ENCODE measurements around the gene PCDH15. TPM values are rescaled to one million over a fixed set of nuclear protein-coding genes. Genes with fewer than 3 reads are reported as not detected.

Gene PCDH15
- total and polyA plus RNA-seq, 2 experiments from 2014 or later: 0.29 to 0.66 TPM

- TF ChIP-seq JUNB (IDR thresholded peaks at IDR 0.05; ENCODE audit: unreplicated experiment): no peak
Observed at GRCh38 chr10:54470324-54470631, 330.8 kb downstream of the PCDH15 start (continued).

- Mint-ChIP-seq H3K9me3 (no peaks in the 10 kb centered on the region), H3K27me3 (ENCODE audit: insufficient read depth, low read depth, poor library complexity) (peaks cover 4% of the 10 kb centered on the region), H3K4me3 (no peak overlapping the region), H3K4me1 (peaks cover 7% of the 10 kb centered on the region), H3K36me3 (ENCODE audit: low read depth) (no peaks in the 10 kb centered on the region), H3K27ac (no peak overlapping the region)
- Histone ChIP-seq H3K4me1 (ENCODE audit: insufficient read depth) (peaks cover 13% of the 10 kb centered on the region), H3K27ac (ENCODE audit: low read depth) (no peak overlapping the region), H2AFZ (peak overlapping the region; percentile 43; the same call in 1 of the 2 replicates), H3K27me3 (ENCODE audit: insufficient read depth) (no peaks in the 10 kb centered on the region), H3K4me3 (no peak overlapping the region), H3F3A (replicated peaks; ENCODE audit: low read depth) (no peaks in the 10 kb centered on the region), H3K9me2 (ENCODE audit: insufficient read depth) (no peaks in the 10 kb centered on the region), H3K79me2 (replicated peaks; ENCODE audit: insufficient read depth) (no peaks in the 10 kb centered on the region), H3K36me3 (ENCODE audit: insufficient read depth) (no peaks in the 10 kb centered on the region), H4K20me1 (replicated peaks; ENCODE audit: insufficient read depth) (no peaks in the 10 kb centered on the region), H3K4me2 (no peak overlapping the region)
- DNase-seq (ENCODE audit: low spot score): no peak
- ATAC-seq: no peak
- no peak for TF ChIP-seq CREB1 (CRISPR knock-in tag; IDR thresholded peaks at IDR 0.05; ENCODE audit: low read depth)
- no peak for TF ChIP-seq ZNF114 (CRISPR knock-in tag; IDR thresholded peaks at IDR 0.05)
- no peak for TF ChIP-seq EZH2 (IDR thresholded peaks at IDR 0.05; ENCODE audit: low read depth, unreplicated experiment)
- TF ChIP-seq, protein P1, sequence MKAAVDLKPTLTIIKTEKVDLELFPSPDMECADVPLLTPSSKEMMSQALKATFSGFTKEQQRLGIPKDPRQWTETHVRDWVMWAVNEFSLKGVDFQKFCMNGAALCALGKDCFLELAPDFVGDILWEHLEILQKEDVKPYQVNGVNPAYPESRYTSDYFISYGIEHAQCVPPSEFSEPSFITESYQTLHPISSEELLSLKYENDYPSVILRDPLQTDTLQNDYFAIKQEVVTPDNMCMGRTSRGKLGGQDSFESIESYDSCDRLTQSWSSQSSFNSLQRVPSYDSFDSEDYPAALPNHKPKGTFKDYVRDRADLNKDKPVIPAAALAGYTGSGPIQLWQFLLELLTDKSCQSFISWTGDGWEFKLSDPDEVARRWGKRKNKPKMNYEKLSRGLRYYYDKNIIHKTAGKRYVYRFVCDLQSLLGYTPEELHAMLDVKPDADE (IDR thresholded peaks at IDR 0.05): no peak
- TF ChIP-seq STAT1 (IDR thresholded peaks at IDR 0.05; ENCODE audit: unreplicated experiment): no peak
- no peak for TF ChIP-seq JUNB (IDR thresholded peaks at IDR 0.05; ENCODE audit: unreplicated experiment)
- TF ChIP-seq, protein P2, sequence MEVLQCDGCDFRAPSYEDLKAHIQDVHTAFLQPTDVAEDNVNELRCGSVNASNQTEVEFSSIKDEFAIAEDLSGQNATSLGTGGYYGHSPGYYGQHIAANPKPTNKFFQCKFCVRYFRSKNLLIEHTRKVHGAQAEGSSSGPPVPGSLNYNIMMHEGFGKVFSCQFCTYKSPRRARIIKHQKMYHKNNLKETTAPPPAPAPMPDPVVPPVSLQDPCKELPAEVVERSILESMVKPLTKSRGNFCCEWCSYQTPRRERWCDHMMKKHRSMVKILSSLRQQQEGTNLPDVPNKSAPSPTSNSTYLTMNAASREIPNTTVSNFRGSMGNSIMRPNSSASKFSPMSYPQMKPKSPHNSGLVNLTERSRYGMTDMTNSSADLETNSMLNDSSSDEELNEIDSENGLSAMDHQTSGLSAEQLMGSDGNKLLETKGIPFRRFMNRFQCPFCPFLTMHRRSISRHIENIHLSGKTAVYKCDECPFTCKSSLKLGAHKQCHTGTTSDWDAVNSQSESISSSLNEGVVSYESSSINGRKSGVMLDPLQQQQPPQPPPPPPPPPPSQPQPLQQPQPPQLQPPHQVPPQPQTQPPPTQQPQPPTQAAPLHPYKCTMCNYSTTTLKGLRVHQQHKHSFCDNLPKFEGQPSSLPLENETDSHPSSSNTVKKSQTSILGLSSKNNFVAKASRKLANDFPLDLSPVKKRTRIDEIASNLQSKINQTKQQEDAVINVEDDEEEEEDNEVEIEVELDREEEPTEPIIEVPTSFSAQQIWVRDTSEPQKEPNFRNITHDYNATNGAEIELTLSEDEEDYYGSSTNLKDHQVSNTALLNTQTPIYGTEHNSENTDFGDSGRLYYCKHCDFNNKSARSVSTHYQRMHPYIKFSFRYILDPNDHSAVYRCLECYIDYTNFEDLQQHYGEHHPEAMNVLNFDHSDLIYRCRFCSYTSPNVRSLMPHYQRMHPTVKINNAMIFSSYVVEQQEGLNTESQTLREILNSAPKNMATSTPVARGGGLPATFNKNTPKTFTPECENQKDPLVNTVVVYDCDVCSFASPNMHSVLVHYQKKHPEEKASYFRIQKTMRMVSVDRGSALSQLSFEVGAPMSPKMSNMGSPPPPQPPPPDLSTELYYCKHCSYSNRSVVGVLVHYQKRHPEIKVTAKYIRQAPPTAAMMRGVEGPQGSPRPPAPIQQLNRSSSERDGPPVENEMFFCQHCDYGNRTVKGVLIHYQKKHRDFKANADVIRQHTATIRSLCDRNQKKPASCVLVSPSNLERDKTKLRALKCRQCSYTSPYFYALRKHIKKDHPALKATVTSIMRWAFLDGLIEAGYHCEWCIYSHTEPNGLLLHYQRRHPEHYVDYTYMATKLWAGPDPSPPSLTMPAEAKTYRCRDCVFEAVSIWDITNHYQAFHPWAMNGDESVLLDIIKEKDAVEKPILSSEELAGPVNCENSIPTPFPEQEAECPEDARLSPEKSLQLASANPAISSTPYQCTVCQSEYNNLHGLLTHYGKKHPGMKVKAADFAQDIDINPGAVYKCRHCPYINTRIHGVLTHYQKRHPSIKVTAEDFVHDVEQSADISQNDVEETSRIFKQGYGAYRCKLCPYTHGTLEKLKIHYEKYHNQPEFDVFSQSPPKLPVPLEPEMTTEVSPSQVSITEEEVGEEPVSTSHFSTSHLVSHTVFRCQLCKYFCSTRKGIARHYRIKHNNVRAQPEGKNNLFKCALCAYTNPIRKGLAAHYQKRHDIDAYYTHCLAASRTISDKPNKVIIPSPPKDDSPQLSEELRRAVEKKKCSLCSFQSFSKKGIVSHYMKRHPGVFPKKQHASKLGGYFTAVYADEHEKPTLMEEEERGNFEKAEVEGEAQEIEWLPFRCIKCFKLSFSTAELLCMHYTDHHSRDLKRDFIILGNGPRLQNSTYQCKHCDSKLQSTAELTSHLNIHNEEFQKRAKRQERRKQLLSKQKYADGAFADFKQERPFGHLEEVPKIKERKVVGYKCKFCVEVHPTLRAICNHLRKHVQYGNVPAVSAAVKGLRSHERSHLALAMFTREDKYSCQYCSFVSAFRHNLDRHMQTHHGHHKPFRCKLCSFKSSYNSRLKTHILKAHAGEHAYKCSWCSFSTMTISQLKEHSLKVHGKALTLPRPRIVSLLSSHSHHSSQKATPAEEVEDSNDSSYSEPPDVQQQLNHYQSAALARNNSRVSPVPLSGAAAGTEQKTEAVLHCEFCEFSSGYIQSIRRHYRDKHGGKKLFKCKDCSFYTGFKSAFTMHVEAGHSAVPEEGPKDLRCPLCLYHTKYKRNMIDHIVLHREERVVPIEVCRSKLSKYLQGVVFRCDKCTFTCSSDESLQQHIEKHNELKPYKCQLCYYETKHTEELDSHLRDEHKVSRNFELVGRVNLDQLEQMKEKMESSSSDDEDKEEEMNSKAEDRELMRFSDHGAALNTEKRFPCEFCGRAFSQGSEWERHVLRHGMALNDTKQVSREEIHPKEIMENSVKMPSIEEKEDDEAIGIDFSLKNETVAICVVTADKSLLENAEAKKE (CRISPR knock-in tag; IDR thresholded peaks at IDR 0.05): no peak
- no peak for TF ChIP-seq NANOG (IDR thresholded peaks at IDR 0.05; ENCODE audit: borderline replicate concordance)
Observed at GRCh38 chr10:54469587-54470323, 331.3 kb downstream of the PCDH15 start.
